Stimulated activated CD8-positive, alpha-beta memory T cell treated with anti-CD3 and anti-CD28 coated beads, Interleukin-4, amount 100 ng/mL, for 4 hours (primary cell): Measurements from ENCODE around the gene RABEP2.
"Not testable (repeated sequence)": the region's sequence is repeated elsewhere in the genome, so short reads cannot be mapped to it uniquely, and the experiment has no call there.

Experiments used
- DNase-seq, 2 donors: peaks; one replicate each; pipeline ENCODE4 v3.0.0-alpha.2; 2020; ENCODE audit warnings: low read depth in 2 of 2, low spot score in 1 of 2

Gene RABEP2

GRCh38 chr16:28879841-28880588, 45.0 kb downstream of the RABEP2 start:
- DNase-seq, result peak; percentile 68 to 77

GRCh38 chr16:28879261-28879840, 45.7 kb downstream of the RABEP2 start:
- DNase-seq, result no peak

GRCh38 chr16:28878083-28878926, 46.7 kb downstream of the RABEP2 start, which contains the start of gene ATP2A1:
TSS of gene ATP2A1 (plus strand) at chr16:28878488. CDS start at chr16:28878672, 184 bp downstream.
- no peak for DNase-seq

GRCh38 chr16:28877655-28878000, 47.4 kb downstream of the RABEP2 start:
- no peak for DNase-seq

- DNase-seq, result no peak
These were observed 47.9 kb downstream of the RABEP2 start for GRCh38 chr16:28876973-28877654.

- DNase-seq, result no peak
These were observed 48.9 kb downstream of the RABEP2 start for GRCh38 chr16:28876019-28876659.

- DNase-seq, result no peak
These were observed 49.7 kb downstream of the RABEP2 start for GRCh38 chr16:28875134-28876018.

GRCh38 chr16:28874406-28874805, 50.6 kb downstream of the RABEP2 start:
- DNase-seq, result no peak

GRCh38 chr16:28873543-28874201, 51.4 kb downstream of the RABEP2 start:
- DNase-seq, result peak; percentile 22 to 25

GRCh38 chr16:28872952-28873351, 52.1 kb downstream of the RABEP2 start:
- no peak for DNase-seq

GRCh38 chr16:28869201-28869600, 55.8 kb downstream of the RABEP2 start:
- DNase-seq, result no peak

GRCh38 chr16:28867646-28868045, 57.4 kb downstream of the RABEP2 start:
- DNase-seq, result not testable (repeated sequence)

GRCh38 chr16:28867241-28867640, 57.8 kb downstream of the RABEP2 start:
- no peak for DNase-seq

- DNase-seq, result no peak
These were observed 58.6 kb downstream of the RABEP2 start for GRCh38 chr16:28866454-28866804.

- DNase-seq, result no peak
These were observed 59.1 kb downstream of the RABEP2 start for GRCh38 chr16:28865722-28866453.

GRCh38 chr16:28865001-28865688, 59.9 kb downstream of the RABEP2 start:
- no peak for DNase-seq

- no peak for DNase-seq
These were observed 60.9 kb downstream of the RABEP2 start for GRCh38 chr16:28863929-28864793.
